ENCODE results near the gene KLHL7.

- TF ChIP-seq SRF (IDR thresholded peaks at IDR 0.05; ENCODE audit: low read depth) (no peak), CTCF (IDR thresholded peaks at IDR 0.05 in 2 of 3, conservative IDR thresholded peaks at IDR 0.05 in 1 of 3; ENCODE audit: borderline replicate concordance in 1 of 3, insufficient read depth in 1 of 3, low read depth in 2 of 3, low read length in 2 of 3) (no peak), RAD21 (IDR thresholded peaks at IDR 0.05; ENCODE audit: low read depth) (no peak), TCF7L2 (IDR thresholded peaks at IDR 0.05; ENCODE audit: borderline replicate concordance, extremely low read depth, insufficient read depth, insufficient read length) (no peak), YY1 (IDR thresholded peaks at IDR 0.05; ENCODE audit: extremely low read depth, insufficient replicate concordance, low read depth, low read length) (no peak), POLR2AphosphoS5 (IDR thresholded peaks at IDR 0.05; ENCODE audit: low read depth, low read length) (no peak), POLR2A (IDR thresholded peaks at IDR 0.05; ENCODE audit: borderline replicate concordance, extremely low read depth, insufficient read depth, insufficient read length) (no peak), ZBTB33 (IDR thresholded peaks at IDR 0.05; ENCODE audit: extremely low read depth, insufficient replicate concordance, low read length) (no peak), MAX (IDR thresholded peaks at IDR 0.05) (no peak)
Measured at GRCh38 chr7:23161482-23161881, 55.9 kb downstream of the KLHL7 start.

Data from HCT116 (cell line).